Ovary (tissue), 3 donors: ENCODE results near the gene STAC.

Experiments used
- EP300 ChIP-seq: sonication (generic); formaldehyde crosslinking; IDR thresholded peaks from one replicate; pipeline ENCODE4 v1.6.1; 2017; ENCODE audit warnings: antibody characterized with exemption
- POLR2A ChIP-seq: fragments of 450-650 bp; IDR thresholded peaks from one replicate; pipeline ENCODE4 v1.6.1; 2017; ENCODE audit warnings: antibody characterized with exemption, mild to moderate bottlenecking, moderate library complexity
- TF ChIP-seq, protein P1 (sequence below), 3 donors: fragments of 450-650 bp in 2 of 3; fragments of 200-600 bp in 1 of 3; IDR thresholded peaks; one replicate each; pipeline versions ENCODE4 v1.5.1 to v1.8.0; 2016 to 2022; ENCODE audit warnings: antibody characterized with exemption in 3 of 3, mild to moderate bottlenecking in 1 of 3
- donor health status: DM: no; HTN: no; CAD: no.

DNA sequence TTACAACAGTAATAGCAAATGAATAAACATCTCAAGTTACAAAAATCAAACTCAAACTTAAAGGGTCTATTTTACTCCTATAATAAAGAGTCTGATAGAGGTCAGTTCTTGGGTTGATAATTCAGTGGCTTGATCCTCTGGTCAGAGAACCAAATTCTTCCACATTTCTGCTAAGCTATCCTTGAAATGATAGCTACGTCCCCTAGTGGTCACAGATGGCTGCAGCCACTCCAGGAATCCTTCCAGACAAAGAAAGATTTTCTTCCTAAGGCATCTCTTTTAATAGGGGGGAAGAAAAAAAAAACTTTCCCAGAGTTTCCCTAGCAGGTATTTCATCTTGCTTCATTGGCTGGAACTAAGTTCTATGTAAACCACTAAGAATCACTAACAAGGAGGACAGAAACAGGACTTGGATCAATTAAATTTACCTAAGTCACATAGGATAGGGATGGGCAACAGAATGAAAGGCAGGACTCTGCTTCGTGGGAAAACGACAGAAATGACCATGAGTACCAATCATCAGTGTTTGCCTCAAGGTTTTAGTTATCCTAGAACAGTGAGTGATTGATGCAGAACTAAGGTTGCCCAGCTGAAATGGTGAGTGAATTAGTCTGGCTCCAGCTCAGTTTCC lies 160.7 kb downstream of the STAC start:
- TF ChIP-seq, protein P1, sequence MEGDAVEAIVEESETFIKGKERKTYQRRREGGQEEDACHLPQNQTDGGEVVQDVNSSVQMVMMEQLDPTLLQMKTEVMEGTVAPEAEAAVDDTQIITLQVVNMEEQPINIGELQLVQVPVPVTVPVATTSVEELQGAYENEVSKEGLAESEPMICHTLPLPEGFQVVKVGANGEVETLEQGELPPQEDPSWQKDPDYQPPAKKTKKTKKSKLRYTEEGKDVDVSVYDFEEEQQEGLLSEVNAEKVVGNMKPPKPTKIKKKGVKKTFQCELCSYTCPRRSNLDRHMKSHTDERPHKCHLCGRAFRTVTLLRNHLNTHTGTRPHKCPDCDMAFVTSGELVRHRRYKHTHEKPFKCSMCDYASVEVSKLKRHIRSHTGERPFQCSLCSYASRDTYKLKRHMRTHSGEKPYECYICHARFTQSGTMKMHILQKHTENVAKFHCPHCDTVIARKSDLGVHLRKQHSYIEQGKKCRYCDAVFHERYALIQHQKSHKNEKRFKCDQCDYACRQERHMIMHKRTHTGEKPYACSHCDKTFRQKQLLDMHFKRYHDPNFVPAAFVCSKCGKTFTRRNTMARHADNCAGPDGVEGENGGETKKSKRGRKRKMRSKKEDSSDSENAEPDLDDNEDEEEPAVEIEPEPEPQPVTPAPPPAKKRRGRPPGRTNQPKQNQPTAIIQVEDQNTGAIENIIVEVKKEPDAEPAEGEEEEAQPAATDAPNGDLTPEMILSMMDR (IDR thresholded peaks at IDR 0.05): no peak
- TF ChIP-seq POLR2A (no peak), EP300 (no peak)
